Upper lobe of left lung (tissue), 6 donors: Measurements from ENCODE around the gene LAMC2. TPM values are rescaled to one million over a fixed set of nuclear protein-coding genes. Genes with fewer than 3 reads are reported as not detected.
A peak's percentile ranks its signal among the peaks of the same experiment; 100 is the strongest.

Experiments used
- ATAC-seq, 2 donors: fragments of 200-7000 bp; cut with Tn5 transposase; one replicate each; pipeline ENCODE4 v1.9.1; 2022; ENCODE audit warnings: mild to moderate bottlenecking in 2 of 2, moderate library complexity in 2 of 2; ENCODE audit not compliant: low FRiP score in 2 of 2
- DNase-seq, 2 donors: peaks; one replicate each; pipeline ENCODE4 v3.0.0-alpha.2; 2019 to 2020
- H3K27ac ChIP-seq, 4 donors: fragments of 200-600 bp; sonication (generic); one replicate each; pipeline ENCODE4 v1.5.1; 2016 to 2019
- H3K27me3 ChIP-seq, 4 donors: fragments of 200-600 bp; sonication (generic); one replicate each; pipeline ENCODE4 v1.5.1; 2017 to 2019
- H3K36me3 ChIP-seq, 4 donors: fragments of 200-600 bp; sonication (generic); one replicate each; pipeline ENCODE4 v1.5.1; 2016 to 2019
- H3K4me1 ChIP-seq, 4 donors: fragments of 200-600 bp; sonication (generic); one replicate each; pipeline ENCODE4 v1.5.1; 2018 to 2019
- H3K4me3 ChIP-seq, 4 donors: fragments of 200-600 bp; sonication (generic); one replicate each; pipeline ENCODE4 v1.5.1; 2017 to 2019; ENCODE audit warnings: mild to moderate bottlenecking in 2 of 4, moderate library complexity in 1 of 4
- H3K9me3 ChIP-seq, 4 donors: fragments of 200-600 bp; sonication (generic); one replicate each; pipeline ENCODE4 v1.5.1; 2018 to 2019
- EP300 ChIP-seq, 4 donors: sonication (generic); formaldehyde crosslinking; IDR thresholded peaks; one replicate each; pipeline ENCODE4 v1.5.1; 2017; ENCODE audit warnings: antibody characterized with exemption in 4 of 4, control low read depth in 2 of 4
- POLR2A ChIP-seq, 4 donors: fragments of 450-650 bp; IDR thresholded peaks; one replicate each; pipeline ENCODE4 v1.5.1; 2016 to 2017; ENCODE audit warnings: antibody characterized with exemption in 4 of 4, mild to moderate bottlenecking in 2 of 4
- POLR2AphosphoS5 ChIP-seq, 2 donors: sonication (generic); formaldehyde crosslinking; IDR thresholded peaks; one replicate each; pipeline ENCODE4 v1.5.1; 2017; ENCODE audit warnings: antibody characterized with exemption in 2 of 2
- WGBS, 2 donors: methylation state at CpG; one replicate each; pipeline ENCODE4 v1.1.5; 2017 to 2018; 5-methylcytosine and 5-hydroxymethylcytosine counted together
- total RNA-seq, 6 donors: library from RNA; depleted of rRNA in 4 of 6; stranded (reverse); fragments of >200 nt in 4 of 6; gene quantifications; one replicate each; pipeline versions ENCODE4 v1.1.0 to v1.2.1, GENCODE V29; 2016 to 2021
- TF ChIP-seq, protein P1 (sequence below), 6 experiments: fragments of 450-650 bp in 4 of 6; fragments of 200-600 bp in 2 of 6; sonication (generic) in 2 of 6; IDR thresholded peaks; one replicate each; pipeline ENCODE4 v1.5.1; 2016 to 2019; ENCODE audit warnings: antibody characterized with exemption in 6 of 6
- donor health status: DM: no; HTN: no; CAD: no; lungs with moderate emphysema.
- donor health status: DM: no; HTN: yes; CAD: no; lungs with severe emphysema.

The LAMC2 gene
- total RNA-seq, 6 donors from 2014 or later = 10.5 to 74.6 (median 46.1) TPM

DNA sequence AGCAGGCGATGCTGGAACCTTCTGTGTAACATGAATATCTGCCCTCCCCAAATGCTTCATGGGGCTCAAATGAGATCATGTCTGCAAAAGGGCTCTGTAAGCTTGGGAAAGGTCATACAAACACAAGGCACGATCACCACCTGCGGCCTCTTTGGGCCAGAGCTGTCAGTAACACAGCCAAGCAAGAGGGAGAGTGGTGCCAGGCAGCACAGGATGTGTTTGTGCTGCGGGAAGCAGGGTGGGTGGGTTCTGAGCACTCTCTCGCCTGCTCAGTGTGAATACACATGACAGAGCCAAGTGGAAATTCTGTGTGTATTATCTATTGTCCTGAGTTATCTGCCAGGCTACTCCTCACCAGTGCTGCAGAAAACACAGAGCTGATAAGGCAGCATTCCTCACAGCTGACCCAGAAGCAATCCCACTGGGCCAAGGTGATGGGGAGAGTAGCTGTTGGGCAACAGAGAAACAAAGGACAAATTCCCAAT is 101.2 kb downstream of the LAMC2 start:
- 58 to 65% methylated on average over 2 to 5 of the region's 5 CpGs for WGBS, 2 donors
- no peak for TF ChIP-seq POLR2A (IDR thresholded peaks at IDR 0.05)
- no peak for TF ChIP-seq POLR2AphosphoS5 (IDR thresholded peaks at IDR 0.05)
- TF ChIP-seq, protein P1, sequence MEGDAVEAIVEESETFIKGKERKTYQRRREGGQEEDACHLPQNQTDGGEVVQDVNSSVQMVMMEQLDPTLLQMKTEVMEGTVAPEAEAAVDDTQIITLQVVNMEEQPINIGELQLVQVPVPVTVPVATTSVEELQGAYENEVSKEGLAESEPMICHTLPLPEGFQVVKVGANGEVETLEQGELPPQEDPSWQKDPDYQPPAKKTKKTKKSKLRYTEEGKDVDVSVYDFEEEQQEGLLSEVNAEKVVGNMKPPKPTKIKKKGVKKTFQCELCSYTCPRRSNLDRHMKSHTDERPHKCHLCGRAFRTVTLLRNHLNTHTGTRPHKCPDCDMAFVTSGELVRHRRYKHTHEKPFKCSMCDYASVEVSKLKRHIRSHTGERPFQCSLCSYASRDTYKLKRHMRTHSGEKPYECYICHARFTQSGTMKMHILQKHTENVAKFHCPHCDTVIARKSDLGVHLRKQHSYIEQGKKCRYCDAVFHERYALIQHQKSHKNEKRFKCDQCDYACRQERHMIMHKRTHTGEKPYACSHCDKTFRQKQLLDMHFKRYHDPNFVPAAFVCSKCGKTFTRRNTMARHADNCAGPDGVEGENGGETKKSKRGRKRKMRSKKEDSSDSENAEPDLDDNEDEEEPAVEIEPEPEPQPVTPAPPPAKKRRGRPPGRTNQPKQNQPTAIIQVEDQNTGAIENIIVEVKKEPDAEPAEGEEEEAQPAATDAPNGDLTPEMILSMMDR (IDR thresholded peaks at IDR 0.05) = no peak
- no peak overlapping the region for H3K27ac ChIP-seq
- no peaks in the 10 kb centered on the region for H3K36me3 ChIP-seq
- no peaks in the 10 kb centered on the region for H3K27me3 ChIP-seq
- H3K9me3 ChIP-seq = no peaks in the 10 kb centered on the region
- H3K4me1 ChIP-seq = peaks cover 0 to 7% (median 2%) of the 10 kb centered on the region in 4 donors
- DNase-seq (no peak), ATAC-seq (peak; percentile 17 to 61)
- no peak overlapping the region for H3K4me3 ChIP-seq

DNA sequence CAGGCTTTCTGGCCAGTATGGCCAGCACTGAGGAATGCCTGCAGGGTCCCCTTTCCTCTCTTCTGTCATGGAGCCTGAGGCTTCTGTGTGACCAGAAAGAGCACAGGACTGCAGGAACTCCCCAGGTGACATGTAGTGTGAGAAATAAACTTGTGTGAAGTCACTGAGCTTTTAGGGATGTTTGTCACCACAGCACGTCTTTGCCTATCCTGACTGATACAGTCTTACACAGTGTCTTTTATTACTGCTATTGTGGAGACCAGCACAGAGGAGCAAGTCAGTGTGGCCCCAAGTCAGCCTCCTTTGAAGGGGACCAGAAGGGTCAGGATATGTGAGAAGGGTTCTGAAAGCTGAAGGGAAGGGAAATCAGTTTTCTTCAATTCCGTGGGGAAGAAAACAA is 102.5 kb downstream of the LAMC2 start:
- H3K9me3 ChIP-seq = no peaks in the 10 kb centered on the region
- ATAC-seq = no peak
- H3K27ac ChIP-seq = no peak overlapping the region
- no peak for TF ChIP-seq EP300 (IDR thresholded peaks at IDR 0.05)
- TF ChIP-seq, protein P1 (IDR thresholded peaks at IDR 0.05) = no peak
- TF ChIP-seq POLR2A (IDR thresholded peaks at IDR 0.05) = no peak
- TF ChIP-seq POLR2AphosphoS5 (IDR thresholded peaks at IDR 0.05) = no peak
- no peaks in the 10 kb centered on the region for H3K36me3 ChIP-seq
- no peaks in the 10 kb centered on the region for H3K27me3 ChIP-seq
- 88 to 96% methylated on average over 2 of the region's 2 CpGs for WGBS, 2 donors
- no peak overlapping the region for H3K4me3 ChIP-seq
- peaks cover 0 to 6% (median 0%) of the 10 kb centered on the region in 4 donors for H3K4me1 ChIP-seq
- DNase-seq = no peak

DNA sequence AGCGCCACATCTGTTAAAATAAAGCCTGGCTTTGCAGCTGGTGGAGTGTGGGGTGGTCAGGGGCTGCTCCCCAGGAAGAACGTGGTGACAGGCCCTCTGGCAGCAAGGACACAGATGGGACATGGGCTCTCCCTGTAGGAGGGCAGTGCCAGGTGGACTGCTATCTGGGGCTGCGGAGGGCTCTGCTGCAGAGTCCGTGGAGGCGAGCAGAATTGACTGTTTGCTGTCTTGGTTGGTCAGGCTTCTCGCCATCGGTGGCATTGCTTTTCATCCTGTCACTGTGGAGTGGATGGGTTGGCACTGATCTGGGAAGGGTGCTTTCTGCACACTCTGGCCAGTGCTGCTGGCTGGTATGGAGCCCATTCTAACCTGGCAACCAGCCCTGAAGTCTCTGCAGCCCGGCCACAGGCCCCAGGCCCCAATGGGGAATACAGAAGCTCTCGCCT is 103.0 kb downstream of the LAMC2 start:
- no peak overlapping the region for H3K27ac ChIP-seq
- WGBS, 2 donors = 91 to 96% methylated on average over 7 to 9 of the region's 9 CpGs
- ATAC-seq (no peak), DNase-seq (peak in 1 of 2 donors; percentile 43)
- TF ChIP-seq POLR2A (IDR thresholded peaks at IDR 0.05) = no peak
- H3K36me3 ChIP-seq = no peaks in the 10 kb centered on the region
- peaks cover 0 to 6% (median 0%) of the 10 kb centered on the region in 4 donors for H3K4me1 ChIP-seq
- no peaks in the 10 kb centered on the region for H3K27me3 ChIP-seq
- H3K9me3 ChIP-seq = no peaks in the 10 kb centered on the region
- H3K4me3 ChIP-seq = no peak overlapping the region

- DNase-seq (no peak), ATAC-seq (no peak)
- Histone ChIP-seq H3K36me3 (no peaks in the 10 kb centered on the region), H3K27ac (no peak overlapping the region), H3K4me3 (no peak overlapping the region), H3K4me1 (peaks cover 0 to 6% (median 0%) of the 10 kb centered on the region in 4 donors), H3K9me3 (no peaks in the 10 kb centered on the region), H3K27me3 (no peaks in the 10 kb centered on the region)
- 86 to 90% methylated on average over 6 of the region's 6 CpGs for WGBS, 2 donors
- TF ChIP-seq, protein P1 (IDR thresholded peaks at IDR 0.05) = no peak
- no peak for TF ChIP-seq EP300 (IDR thresholded peaks at IDR 0.05)
- TF ChIP-seq POLR2AphosphoS5 (IDR thresholded peaks at IDR 0.05) = no peak
- TF ChIP-seq POLR2A (IDR thresholded peaks at IDR 0.05) = no peak
Measured at GRCh38 chr1:183290628-183291027, 104.6 kb downstream of the LAMC2 start.

GRCh38 chr1:183291216-183291762 is 105.2 kb downstream of the LAMC2 start:
- TF ChIP-seq, protein P1 (IDR thresholded peaks at IDR 0.05) = no peak
- TF ChIP-seq POLR2A (IDR thresholded peaks at IDR 0.05) = no peak
- TF ChIP-seq POLR2AphosphoS5 (IDR thresholded peaks at IDR 0.05) = no peak
- no peak for TF ChIP-seq EP300 (IDR thresholded peaks at IDR 0.05)
- no peaks in the 10 kb centered on the region for H3K36me3 ChIP-seq
- no peak overlapping the region for H3K4me3 ChIP-seq
- DNase-seq (no peak), ATAC-seq (no peak)
- peaks cover 0 to 6% (median 0%) of the 10 kb centered on the region in 4 donors for H3K4me1 ChIP-seq
- 88 to 91% methylated on average over 4 to 5 of the region's 5 CpGs for WGBS, 2 donors
- H3K9me3 ChIP-seq = no peaks in the 10 kb centered on the region
- no peaks in the 10 kb centered on the region for H3K27me3 ChIP-seq
- no peak overlapping the region for H3K27ac ChIP-seq
